Measurements from ENCODE around the gene NUDT21.
"Not testable (repeated sequence)": the region's sequence is repeated elsewhere in the genome, so short reads cannot be mapped to it uniquely, and the experiment has no call there.

Gene NUDT21

GRCh38 chr16:56419740-56420548 is 31.2 kb downstream of the NUDT21 start:
- DNase-seq (ENCODE audit: low read depth), result no peak

- DNase-seq (ENCODE audit: low read depth), result no peak
These were observed 34.0 kb downstream of the NUDT21 start for GRCh38 chr16:56417138-56417537.

GRCh38 chr16:56415875-56416274 is 35.3 kb downstream of the NUDT21 start:
- no peak for DNase-seq (ENCODE audit: low read depth)

- DNase-seq (ENCODE audit: low read depth), result no peak
These were observed 36.8 kb downstream of the NUDT21 start for GRCh38 chr16:56414366-56414765.

- DNase-seq (ENCODE audit: low read depth), result no peak
These were observed 37.8 kb downstream of the NUDT21 start for GRCh38 chr16:56413381-56413780.

- no peak for DNase-seq (ENCODE audit: low read depth)
These were observed 39.5 kb downstream of the NUDT21 start for GRCh38 chr16:56411624-56412023.

- DNase-seq (ENCODE audit: low read depth), result no peak
These were observed 40.0 kb downstream of the NUDT21 start for GRCh38 chr16:56411123-56411522.

- no peak for DNase-seq (ENCODE audit: low read depth)
These were observed 41.9 kb downstream of the NUDT21 start for GRCh38 chr16:56409195-56409594.

GRCh38 chr16:56408379-56409098 is 42.6 kb downstream of the NUDT21 start:
- DNase-seq (ENCODE audit: low read depth), result no peak

GRCh38 chr16:56405977-56406672 is 45.0 kb downstream of the NUDT21 start:
- no peak for DNase-seq (ENCODE audit: low read depth)

- no peak for DNase-seq (ENCODE audit: low read depth)
These were observed 49.6 kb downstream of the NUDT21 start for GRCh38 chr16:56401482-56401881.

GRCh38 chr16:56400458-56400857 is 50.7 kb downstream of the NUDT21 start:
- no peak for DNase-seq (ENCODE audit: low read depth)

GRCh38 chr16:56399486-56399885 is 51.6 kb downstream of the NUDT21 start:
- no peak for DNase-seq (ENCODE audit: low read depth)

GRCh38 chr16:56399047-56399446 is 52.1 kb downstream of the NUDT21 start:
- no peak for DNase-seq (ENCODE audit: low read depth)

- not testable (repeated sequence) for DNase-seq (ENCODE audit: low read depth)
These were observed 54.4 kb downstream of the NUDT21 start for GRCh38 chr16:56396724-56397123.

GRCh38 chr16:56389554-56389953 is 61.6 kb downstream of the NUDT21 start:
- peak; percentile 94 for DNase-seq (ENCODE audit: low read depth)

GRCh38 chr16:56388209-56388608 is 62.9 kb downstream of the NUDT21 start:
- DNase-seq (ENCODE audit: low read depth), result no peak

- no peak for DNase-seq (ENCODE audit: low read depth)
These were observed 63.7 kb downstream of the NUDT21 start for GRCh38 chr16:56387396-56387795.

GRCh38 chr16:56384074-56384721 is 66.9 kb downstream of the NUDT21 start:
- no peak for DNase-seq (ENCODE audit: low read depth)

- no peak for DNase-seq (ENCODE audit: low read depth)
These were observed 68.2 kb downstream of the NUDT21 start for GRCh38 chr16:56382901-56383355.

GRCh38 chr16:56382459-56382858 is 68.7 kb downstream of the NUDT21 start:
- DNase-seq (ENCODE audit: low read depth), result no peak

All from stromal cell of bone marrow (primary cell).